ENCODE results near the gene GFOD1.
"Not testable (repeated sequence)": the region's sequence is repeated elsewhere in the genome, so short reads cannot be mapped to it uniquely, and the experiment has no call there.

Gene GFOD1

DNA sequence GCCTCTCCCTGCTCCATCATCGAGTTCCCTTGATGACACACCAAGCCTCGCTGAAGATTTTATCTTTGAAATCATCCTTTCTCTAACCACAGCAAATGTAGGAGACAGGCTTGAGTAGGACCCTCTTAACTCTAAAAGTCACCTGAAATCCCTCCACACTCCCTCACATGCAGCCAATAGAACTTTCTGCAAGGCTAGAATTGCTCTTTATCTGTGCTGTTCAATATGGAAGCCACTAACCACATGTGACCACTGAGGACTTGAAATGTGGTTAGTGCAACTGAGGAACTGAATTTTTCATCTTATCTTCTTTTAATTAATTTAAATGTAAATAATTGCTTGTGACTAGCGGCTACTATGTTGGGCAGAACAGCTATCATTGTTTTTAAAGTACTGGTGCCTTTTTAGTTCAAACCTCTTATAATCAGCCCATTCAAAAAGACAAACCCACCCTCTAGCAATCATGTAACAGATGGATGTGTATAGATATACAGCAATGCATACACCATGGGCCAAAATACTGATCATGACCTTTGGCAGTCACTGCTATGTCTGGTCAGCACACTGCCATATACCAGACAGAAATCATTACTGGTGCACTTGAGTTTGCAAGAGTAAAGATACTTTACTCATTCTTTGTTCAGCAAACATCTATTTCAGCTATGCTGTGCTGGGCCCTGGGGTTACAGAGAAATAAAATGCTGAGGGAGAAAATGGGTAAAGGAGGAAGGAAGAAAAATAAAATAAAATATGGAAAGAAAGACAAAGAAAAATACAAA lies 50.0 kb downstream of the GFOD1 start:
- DNase-seq, result no peak

GRCh38 chr6:13436399-13437217 lies 50.8 kb downstream of the GFOD1 start:
- no peak for DNase-seq

DNA sequence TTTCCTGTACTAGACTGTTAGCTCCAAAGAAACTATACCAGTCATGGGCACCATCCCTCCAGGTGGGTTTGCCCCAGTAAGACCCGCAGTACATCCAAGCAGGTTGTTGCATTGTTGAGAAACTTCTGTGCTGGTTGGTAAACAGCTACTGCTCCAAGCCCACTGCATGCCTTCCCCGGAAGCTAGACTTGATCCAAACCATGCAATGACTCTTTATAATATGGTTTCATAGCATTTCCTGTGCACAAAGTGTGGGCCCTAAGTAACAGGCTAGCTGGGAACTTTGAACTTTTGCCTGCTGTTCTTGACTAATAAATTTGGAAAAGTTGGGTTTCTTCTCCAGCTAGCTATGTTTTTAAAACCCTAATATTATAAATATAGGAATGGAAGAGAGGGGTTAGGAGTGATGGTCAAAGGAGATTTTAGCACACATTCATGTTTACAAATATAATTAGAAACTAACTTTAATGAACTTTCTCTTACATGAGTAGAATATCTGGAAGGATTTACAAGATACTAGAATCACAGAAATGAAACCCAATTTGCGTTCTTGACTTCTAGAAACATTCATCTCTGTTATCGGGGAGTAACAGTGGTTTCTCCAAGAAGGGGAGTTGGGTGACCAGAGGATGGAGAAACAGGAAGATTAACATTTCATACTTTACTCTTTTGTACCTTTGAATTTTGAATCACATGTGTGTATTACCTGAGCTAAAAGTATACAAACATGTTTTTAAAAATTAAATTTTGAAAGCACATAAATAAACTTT lies 51.7 kb downstream of the GFOD1 start:
- no peak for DNase-seq

- no peak for DNase-seq
Measured at GRCh38 chr6:13434777-13435176, 52.6 kb downstream of the GFOD1 start.

DNA sequence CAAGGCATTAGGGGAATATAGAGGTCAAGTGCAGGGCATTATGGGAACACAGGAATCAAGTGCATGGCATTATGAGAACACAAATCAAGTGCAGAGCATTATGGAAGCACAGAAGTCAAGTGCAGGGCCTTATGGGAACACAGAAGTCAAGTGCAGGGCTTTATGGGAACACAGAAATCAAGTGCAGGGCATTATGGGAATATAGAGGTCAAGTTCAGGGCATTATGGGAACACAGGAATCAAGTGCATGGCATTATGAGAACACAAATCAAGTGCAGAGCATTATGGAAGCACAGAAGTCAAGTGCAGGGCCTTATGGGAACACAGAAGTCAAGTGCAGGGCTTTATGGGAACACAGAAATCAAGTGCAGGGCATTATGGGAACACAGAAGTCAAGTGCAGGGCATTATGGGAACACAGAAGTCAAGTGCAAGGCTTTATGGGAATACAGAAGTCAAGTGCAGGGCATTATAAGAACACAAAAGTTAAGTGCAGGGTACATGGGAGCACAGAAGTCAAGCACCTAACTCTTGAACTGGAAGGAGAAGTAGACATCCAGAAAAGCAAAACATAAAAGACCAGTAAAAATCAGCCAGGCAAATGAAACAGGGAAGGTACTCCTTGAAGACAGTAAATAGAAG lies 53.1 kb downstream of the GFOD1 start:
- DNase-seq, result not testable (repeated sequence)

DNA sequence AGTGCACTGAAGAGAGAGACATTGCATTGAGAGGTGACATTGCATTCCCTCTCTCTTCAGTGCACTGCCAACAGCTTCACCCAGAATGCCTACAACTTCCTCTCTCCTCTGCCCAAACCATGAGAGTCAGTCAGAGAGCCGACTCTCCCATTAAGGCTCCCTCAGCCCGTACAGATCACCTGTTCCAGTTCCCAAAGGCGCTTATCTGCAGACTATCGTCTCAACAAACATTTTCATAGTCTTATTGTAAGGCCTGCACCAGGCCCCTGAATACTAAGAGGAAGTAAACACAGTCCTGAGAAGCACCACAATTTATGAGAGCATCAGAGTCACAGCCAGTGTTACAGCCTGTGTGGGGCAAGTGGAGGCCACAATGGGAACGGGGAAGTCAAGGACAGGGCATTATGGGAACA lies 53.7 kb downstream of the GFOD1 start:
- no peak for DNase-seq

GRCh38 chr6:13432526-13433184 lies 54.7 kb downstream of the GFOD1 start:
- no peak for DNase-seq

DNA sequence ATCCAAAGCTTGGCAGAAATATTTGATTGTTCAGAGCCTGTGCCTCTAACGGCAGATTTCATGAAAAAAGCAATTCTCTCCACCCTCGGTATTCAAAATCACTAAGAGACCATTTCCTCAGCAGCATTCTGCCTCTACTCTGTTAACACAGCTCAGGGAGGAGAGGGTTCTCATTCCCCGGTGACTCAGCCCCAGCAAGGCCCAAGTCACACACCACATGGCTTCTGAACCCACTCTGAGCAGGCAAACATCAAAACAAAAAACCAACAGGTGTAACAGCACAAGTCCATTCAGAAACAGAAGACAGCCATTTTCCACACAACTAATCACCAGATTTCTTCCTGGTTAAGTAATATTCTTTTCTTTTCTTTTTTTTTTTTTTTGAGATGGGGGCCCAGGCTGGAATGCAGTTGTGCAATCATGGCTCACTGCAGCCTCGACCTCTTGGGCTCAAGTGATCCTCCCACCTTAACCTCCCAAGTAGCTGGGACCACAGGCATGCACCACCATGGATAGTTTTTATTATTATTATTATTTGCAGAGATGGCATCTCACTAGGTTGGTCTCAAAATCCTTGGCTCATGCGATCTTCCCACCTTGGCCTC lies 55.4 kb downstream of the GFOD1 start:
- no peak for DNase-seq

DNA sequence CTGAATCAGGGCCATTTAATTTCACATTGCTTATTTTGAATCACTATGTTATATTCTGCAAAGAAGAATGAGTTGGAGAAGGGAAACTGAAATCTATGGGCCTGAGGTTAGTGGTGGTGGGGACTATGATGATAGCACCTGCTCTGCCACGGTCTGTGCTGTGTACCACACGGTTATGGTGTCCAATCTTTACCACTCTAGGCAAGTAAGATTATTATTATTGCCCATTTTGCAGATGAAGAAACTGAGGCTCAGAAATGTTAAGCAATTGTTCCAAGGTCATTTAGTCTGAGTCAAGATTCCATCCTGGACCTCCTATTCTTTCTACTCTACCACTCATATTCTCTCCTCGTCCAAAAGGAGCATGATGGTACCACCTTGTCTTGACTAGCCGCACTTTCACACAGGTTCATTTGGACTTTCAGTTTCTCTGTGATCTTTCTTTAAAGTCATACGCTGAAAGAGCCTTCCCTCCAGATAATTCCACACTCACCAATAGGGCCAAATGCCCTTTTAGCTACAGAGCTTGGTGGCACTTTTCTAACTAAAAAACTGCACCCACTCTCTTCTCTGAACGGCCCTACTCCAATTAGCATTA lies 56.2 kb downstream of the GFOD1 start:
- no peak for DNase-seq

DNA sequence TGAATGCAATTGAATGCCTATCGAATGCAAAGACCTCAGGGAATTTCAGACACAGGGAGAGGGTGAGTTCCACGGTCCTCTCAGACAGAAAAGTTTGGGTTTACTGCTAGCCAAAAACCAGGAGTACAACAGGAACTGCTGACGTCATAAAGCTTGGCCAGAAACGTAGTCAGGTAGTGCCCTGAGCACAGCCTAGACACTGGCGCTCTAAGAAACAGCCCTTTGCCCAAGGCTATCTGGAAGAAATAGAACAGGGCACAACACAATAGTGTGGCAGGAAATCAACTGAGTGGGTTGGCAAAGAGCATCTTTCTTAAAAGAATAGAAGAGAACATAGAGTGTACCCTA lies 58.0 kb downstream of the GFOD1 start:
- no peak for DNase-seq

DNA sequence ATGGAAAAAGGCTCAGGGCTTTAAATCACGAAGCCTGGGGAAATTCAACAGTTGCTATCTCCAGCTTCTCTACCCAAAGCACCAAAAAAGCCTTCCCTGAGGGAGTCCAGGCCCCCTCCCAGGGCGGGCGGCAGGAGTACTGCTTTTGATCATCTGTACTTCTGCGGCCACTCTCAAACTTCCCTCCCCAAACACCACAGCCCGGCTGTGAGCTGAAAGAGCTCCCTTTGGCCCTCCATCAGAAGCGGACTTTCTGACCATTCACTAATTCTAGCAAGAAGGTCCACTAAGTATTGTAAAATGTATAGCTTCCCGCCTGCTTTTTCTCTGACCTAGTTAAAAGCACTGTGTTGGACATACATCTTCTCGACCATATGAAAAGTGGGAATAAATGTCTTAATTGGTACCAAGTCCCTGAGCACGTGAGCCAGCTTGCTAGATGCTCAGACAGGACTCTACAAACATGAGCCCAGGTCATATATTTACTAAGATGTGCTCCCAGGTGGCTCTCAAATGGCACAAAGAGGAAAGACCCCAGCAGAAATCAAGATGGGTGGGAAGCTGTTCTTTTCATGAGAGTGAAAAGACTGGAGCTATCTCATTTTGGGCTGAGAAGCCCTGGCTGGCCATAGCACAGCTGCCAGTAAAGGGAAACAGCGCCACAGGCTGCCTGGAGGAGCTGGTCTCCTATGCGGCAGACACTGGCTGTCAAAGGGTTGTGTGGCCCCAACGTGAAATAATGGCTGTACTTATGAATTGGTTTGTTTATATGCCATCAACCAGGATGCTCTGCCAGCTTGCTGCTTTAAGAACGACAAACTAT lies 58.6 kb downstream of the GFOD1 start:
- DNase-seq, result no peak

- no peak for DNase-seq
Measured at GRCh38 chr6:13427801-13428582, 59.4 kb downstream of the GFOD1 start.

DNA sequence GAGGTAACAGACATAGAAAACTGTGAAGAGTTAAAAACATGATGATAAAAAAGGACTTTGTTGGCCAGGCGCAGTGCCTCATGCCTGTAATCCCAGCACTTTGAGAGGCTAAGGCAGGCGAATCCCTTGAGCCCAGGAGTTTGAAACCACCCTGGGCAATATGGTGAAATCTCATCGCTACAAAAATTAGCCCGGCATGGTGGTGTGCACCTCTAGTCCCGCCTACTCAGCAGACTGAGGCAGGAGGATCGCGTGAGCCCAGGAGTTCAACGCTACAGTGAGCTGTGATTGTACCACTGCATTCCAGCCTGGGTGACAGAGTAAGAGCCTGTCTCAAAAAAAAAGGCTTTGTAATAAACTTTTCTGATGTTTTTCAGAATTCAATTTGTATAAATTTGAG lies 60.1 kb downstream of the GFOD1 start:
- no peak for DNase-seq

GRCh38 chr6:13425943-13426931 lies 61.2 kb downstream of the GFOD1 start:
- no peak for DNase-seq

GRCh38 chr6:13425270-13425873 lies 62.0 kb downstream of the GFOD1 start:
- no peak for DNase-seq

DNA sequence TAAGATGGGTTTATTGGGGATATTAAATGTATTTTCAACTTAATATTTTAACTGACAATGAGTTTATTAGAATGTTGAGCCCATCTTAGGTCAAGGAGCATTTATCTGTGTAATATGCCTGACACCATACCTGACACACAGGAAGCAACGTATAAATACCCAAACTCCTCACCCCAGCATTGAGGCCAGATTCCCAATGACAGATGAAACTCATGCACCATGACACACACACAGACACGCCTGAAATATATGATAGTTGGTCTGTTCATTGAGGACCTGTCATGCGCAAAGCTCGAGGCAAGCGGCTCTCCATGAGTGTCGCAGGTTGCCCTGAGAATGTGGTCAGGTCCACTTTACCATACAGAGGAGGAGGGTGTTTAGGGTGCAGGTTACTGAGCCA lies 64.1 kb downstream of the GFOD1 start:
- no peak for DNase-seq

DNA sequence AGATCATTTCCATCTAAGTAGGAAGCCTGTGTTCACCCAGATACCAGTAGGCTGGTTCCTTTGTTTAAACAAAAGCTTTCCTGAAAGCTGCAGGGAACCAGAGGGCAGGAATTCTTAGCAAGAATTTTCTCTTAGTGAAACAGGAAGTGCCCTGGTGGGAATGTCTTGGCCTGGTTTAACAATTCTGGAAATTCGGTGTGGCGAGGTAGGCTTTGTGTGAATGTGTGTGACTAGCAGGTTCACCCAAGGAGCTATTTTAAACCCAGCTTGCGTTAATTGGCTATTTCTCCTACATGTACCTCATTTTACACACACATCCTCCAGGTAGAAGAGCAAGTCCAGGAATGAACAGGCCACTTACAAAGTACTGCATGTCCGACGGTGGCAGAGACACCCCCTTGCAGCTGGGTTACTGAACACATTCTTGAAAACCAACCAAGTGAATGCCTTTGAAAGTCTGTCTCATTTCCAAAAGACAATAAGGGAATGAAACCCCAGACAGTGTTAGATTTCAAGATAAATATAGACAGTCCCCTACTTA lies 64.6 kb downstream of the GFOD1 start:
- no peak for DNase-seq

Data from amniotic stem cell (primary cell).